Right lobe of liver (tissue), 4 donors: ENCODE measurements around the gene HPSE.

Experiments used
- CTCF ChIP-seq, 4 donors: fragments of 200-600 bp in 3 of 4; fragments of 450-650 bp in 1 of 4; IDR thresholded peaks; one replicate each; pipeline versions ENCODE4 v1.5.1 to v1.8.0; 2016 to 2022; ENCODE audit warnings: antibody characterized with exemption in 4 of 4, mild to moderate bottlenecking in 2 of 4
- POLR2A ChIP-seq: fragments of 450-650 bp; IDR thresholded peaks from one replicate; pipeline ENCODE4 v1.6.1; 2017; ENCODE audit warnings: antibody characterized with exemption, mild to moderate bottlenecking
- donor health status: DM: no; HTN: no; CAD: no.
- donor health status: DM: no; HTN: no; CAD: no.
- donor health status: DM: no; HTN: yes; CAD: no.

GRCh38 chr4:83259586-83259985, 75.1 kb downstream of the HPSE start:
- no peak for TF ChIP-seq CTCF (IDR thresholded peaks at IDR 0.05)
- no peak for TF ChIP-seq POLR2A
